ENCODE measurements around the gene RHBDF1. TPM values are rescaled to one million over a fixed set of nuclear protein-coding genes. Genes with fewer than 3 reads are reported as not detected.

RHBDF1 gene
- total and polyA plus RNA-seq, 2 of the 13 experiments (the other 11 are each of a cell fraction or from before 2014, with no cell fraction given) = 5.4 to 26.9 TPM

DNA sequence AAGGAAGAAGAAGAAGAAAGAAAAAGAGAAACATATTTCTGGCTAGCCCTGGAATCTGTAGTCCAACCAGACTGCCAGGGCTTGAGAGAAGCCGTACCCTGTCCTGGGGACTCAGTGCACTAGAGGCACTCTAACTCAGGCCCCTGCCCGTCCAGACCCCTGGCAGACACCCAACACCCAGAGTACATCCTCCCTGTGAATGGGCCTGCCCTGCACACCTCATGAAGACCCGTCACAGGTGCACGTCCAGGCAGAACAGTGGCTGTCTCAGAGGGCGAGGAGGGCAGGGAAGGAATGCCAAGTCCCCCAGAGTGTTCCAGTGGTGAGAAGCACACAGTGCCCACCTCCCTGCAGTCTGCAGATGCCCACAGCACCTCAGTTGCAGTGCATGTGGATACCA, 28.6 kb upstream of the RHBDF1 start:
- H4K20me1 ChIP-seq (ENCODE audit: insufficient read depth, low read length) = no peaks in the 10 kb centered on the region
- DNase-seq (ENCODE audit: low spot score) (no peak), FAIRE-seq (no peak), ATAC-seq (no peak)
- intact Hi-C loops (cut with micrococcal nuclease; ENCODE audit: unreplicated experiment) = no loop called here
- TF ChIP-seq CBX5 (CRISPR knock-in tag; IDR thresholded peaks at IDR 0.05; ENCODE audit: borderline replicate concordance) (no peak), ZNF207 (IDR thresholded peaks at IDR 0.05; ENCODE audit: borderline replicate concordance) (no peak), RFX1 (IDR thresholded peaks at IDR 0.05) (no peak), SMAD1 (CRISPR knock-in tag; IDR thresholded peaks at IDR 0.05; ENCODE audit: borderline replicate concordance, low read depth) (no peak), GATAD2A (CRISPR knock-in tag; IDR thresholded peaks at IDR 0.05) (no peak), CHD2 (IDR thresholded peaks at IDR 0.05; ENCODE audit: low read depth, low read length) (no peak), FOSL1 (CRISPR knock-in tag; IDR thresholded peaks at IDR 0.05; ENCODE audit: borderline replicate concordance) (no peak), NFRKB (IDR thresholded peaks at IDR 0.05) (no peak), SIX4 (CRISPR knock-in tag; IDR thresholded peaks at IDR 0.05) (no peak), NRL (CRISPR knock-in tag; IDR thresholded peaks at IDR 0.05; ENCODE audit: borderline replicate concordance) (no peak), ARNT (IDR thresholded peaks at IDR 0.05) (no peak), ZNF792 (CRISPR knock-in tag; IDR thresholded peaks at IDR 0.05) (no peak), ZNF260 (CRISPR knock-in tag; IDR thresholded peaks at IDR 0.05; ENCODE audit: borderline replicate concordance, low read depth) (no peak), NFIC (IDR thresholded peaks at IDR 0.05; ENCODE audit: low read length) (no peak), NCOA5 (CRISPR knock-in tag; IDR thresholded peaks at IDR 0.05) (no peak)
- TF ChIP-seq, protein P1, sequence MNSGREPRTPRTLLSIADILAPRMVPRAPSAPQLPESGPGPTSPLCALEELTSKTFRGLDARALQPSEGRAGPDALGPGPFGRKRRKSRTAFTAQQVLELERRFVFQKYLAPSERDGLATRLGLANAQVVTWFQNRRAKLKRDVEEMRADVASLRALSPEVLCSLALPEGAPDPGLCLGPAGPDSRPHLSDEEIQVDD (CRISPR knock-in tag; IDR thresholded peaks at IDR 0.05; ENCODE audit: borderline replicate concordance) = no peak
- TF ChIP-seq, protein P2, sequence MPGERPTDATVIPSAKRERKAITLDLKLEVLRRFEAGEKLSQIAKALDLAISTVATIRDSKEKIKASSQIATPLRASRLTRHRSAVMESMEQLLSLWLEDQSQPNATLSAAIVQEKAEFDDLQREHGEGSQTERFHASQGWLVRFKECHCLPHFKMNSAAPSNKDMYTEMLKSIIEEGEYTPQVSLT (CRISPR knock-in tag; IDR thresholded peaks at IDR 0.05; ENCODE audit: borderline replicate concordance, low read depth) = no peak
- TF ChIP-seq, protein P3, sequence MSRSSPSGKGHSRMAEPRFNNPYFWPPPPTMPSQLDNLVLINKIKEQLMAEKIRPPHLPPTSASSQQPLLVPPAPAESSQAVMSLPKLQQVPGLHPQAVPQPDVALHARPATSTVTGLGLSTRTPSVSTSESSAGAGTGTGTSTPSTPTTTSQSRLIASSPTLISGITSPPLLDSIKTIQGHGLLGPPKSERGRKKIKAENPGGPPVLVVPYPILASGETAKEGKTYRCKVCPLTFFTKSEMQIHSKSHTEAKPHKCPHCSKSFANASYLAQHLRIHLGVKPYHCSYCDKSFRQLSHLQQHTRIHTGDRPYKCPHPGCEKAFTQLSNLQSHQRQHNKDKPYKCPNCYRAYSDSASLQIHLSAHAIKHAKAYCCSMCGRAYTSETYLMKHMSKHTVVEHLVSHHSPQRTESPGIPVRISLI (CRISPR knock-in tag; IDR thresholded peaks at IDR 0.05; ENCODE audit: borderline replicate concordance) = no peak
- H3K9ac ChIP-seq (ENCODE audit: insufficient read depth, low read depth, low read length) = no peak overlapping the region
- no peak overlapping the region for H3K4me2 ChIP-seq (ENCODE audit: low read depth, low read length)
- no peak overlapping the region for H2AFZ ChIP-seq (ENCODE audit: low read length)
- H3K4me3 ChIP-seq (replicated peaks in 1 of 3; ENCODE audit: insufficient read depth in 1 of 3, low read depth in 2 of 3, low read length in 3 of 3) = no peak overlapping the region
- no TSS peak for BruUV-seq (replicated peaks)
- H3K36me3 ChIP-seq (replicated peaks in 1 of 2; ENCODE audit: control insufficient read depth in 1 of 2, insufficient read depth in 2 of 2, low read length in 2 of 2) = peaks cover 9 to 35% of the 10 kb centered on the region in 2 experiments
- 100% methylated on average over 2 of the region's 5 CpGs for WGBS (ENCODE audit: low lambda C conversion rate)
- in situ Hi-C loops (cut with HindIII; ENCODE audit: extremely low pct_ligation_motif_present, low pct_unique_long_range_greater_than_20kb) = no loop called here
- no peaks in the 10 kb centered on the region for H3K79me2 ChIP-seq (ENCODE audit: insufficient read depth, low read length)
- ChIA-PET CTCF (ENCODE audit: low intra/inter-chr PET ratio, low total read pairs) (no interaction called here), POLR2A (no interaction called here)
- no peaks in the 10 kb centered on the region for H3K27me3 ChIP-seq (ENCODE audit: control insufficient read depth in 1 of 2, insufficient read depth in 2 of 2, low read length in 2 of 2)
- no peaks in the 10 kb centered on the region for H3K9me3 ChIP-seq (ENCODE audit: low read length)
- H3K4me1 ChIP-seq (ENCODE audit: insufficient read depth, low read length) = peaks cover 22% of the 10 kb centered on the region
- no peak overlapping the region for H3K27ac ChIP-seq (ENCODE audit: extremely low read length, insufficient read depth, low read length)

All from HepG2 (cell line).